ENCODE measurements around the gene BDH2.

- TF ChIP-seq, protein P1, sequence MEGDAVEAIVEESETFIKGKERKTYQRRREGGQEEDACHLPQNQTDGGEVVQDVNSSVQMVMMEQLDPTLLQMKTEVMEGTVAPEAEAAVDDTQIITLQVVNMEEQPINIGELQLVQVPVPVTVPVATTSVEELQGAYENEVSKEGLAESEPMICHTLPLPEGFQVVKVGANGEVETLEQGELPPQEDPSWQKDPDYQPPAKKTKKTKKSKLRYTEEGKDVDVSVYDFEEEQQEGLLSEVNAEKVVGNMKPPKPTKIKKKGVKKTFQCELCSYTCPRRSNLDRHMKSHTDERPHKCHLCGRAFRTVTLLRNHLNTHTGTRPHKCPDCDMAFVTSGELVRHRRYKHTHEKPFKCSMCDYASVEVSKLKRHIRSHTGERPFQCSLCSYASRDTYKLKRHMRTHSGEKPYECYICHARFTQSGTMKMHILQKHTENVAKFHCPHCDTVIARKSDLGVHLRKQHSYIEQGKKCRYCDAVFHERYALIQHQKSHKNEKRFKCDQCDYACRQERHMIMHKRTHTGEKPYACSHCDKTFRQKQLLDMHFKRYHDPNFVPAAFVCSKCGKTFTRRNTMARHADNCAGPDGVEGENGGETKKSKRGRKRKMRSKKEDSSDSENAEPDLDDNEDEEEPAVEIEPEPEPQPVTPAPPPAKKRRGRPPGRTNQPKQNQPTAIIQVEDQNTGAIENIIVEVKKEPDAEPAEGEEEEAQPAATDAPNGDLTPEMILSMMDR (IDR thresholded peaks at IDR 0.05) = no peak
- no peak for TF ChIP-seq ZFX (IDR thresholded peaks at IDR 0.05; ENCODE audit: borderline replicate concordance)
Observed at GRCh38 chr4:103076747-103077347, 22.8 kb downstream of the BDH2 start, which contains the start of gene SLC9B2.
